Measurements from ENCODE around the gene ESPN.

ESPN gene

GRCh38 chr1:6467224-6467623 is 42.6 kb downstream of the ESPN start:
- DNase-seq, result no peak

DNA sequence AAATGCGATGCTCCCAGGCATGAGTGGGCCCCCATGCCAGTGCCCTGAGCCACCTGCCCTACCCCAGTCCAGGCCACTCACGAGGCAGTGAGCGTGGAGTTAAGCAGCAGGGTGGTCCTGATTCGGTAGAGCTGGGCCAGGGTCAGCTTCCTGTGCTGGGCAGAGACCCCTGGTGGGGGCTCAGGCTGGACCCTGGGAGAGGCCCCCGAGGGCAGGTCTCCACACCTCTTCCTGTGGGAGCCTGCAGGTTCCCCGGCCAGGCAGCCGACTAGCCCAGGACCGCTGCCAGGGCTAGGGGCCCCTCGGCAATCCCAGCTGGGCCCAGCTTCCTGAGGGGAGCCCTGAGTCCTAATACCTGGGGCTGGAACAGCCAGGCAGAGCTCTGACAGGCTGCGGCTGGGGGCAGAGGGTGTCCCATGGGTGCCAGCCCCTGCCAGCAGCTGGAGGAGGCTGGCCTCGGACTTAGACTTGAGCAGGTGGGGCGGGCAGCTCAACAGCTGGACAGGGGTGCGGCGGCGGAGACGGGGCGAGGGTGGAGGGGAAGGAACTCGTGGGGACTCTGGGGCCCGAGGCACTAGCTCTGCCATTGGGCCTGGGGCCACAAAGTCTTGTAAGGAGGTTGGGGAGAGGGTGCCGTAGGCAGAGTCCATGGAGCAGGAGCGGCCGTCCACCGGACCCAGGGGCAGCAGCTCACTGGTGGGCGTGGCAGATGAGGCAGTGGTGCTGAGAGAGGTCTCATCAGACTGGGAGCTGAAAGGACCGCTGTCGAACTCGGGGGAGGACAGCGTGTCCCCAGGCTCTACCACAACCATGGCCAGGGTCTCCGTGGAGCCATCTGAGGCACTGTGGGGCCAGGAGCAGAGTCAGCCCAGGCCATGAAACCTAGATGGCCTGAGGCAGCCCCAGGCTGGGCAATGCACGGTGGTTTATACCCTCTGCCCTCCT is 43.4 kb downstream of the ESPN start:
- no peak for DNase-seq

DNA sequence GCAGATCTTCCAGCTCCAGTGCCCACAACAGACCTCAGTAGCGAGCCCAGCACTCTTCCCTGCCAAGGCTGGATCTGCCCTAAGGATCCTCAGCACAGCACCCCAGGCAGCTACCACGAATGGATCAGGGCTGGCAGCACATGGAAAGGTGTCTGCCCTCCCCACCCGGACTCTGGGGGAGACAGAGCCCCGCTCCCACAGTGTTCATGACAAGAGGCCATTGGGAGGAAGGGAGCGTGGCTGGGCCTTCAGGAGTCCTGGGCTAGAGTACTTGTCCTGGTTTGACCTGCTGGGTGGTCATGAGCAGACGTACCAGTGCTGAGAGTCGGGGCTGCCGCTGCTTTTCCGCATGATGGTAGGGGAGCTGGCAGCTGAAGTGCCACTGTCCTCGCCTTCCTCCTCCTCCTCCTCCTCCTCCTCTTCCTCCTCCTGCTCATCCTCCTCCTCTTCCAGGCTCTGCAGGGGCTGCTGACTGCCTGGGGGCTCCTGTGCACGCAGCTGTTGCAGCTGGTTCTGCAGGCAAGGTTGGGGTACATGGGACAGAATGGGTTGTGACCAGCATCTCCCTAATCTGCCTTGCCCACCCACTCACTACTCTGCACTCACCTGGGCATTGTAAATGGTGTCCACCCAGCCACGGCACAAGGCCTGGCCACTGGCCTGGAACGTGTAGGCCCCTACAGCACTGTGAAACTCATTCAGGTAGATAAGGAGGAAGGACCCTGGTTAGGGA is 44.3 kb downstream of the ESPN start:
- DNase-seq, result no peak

DNA sequence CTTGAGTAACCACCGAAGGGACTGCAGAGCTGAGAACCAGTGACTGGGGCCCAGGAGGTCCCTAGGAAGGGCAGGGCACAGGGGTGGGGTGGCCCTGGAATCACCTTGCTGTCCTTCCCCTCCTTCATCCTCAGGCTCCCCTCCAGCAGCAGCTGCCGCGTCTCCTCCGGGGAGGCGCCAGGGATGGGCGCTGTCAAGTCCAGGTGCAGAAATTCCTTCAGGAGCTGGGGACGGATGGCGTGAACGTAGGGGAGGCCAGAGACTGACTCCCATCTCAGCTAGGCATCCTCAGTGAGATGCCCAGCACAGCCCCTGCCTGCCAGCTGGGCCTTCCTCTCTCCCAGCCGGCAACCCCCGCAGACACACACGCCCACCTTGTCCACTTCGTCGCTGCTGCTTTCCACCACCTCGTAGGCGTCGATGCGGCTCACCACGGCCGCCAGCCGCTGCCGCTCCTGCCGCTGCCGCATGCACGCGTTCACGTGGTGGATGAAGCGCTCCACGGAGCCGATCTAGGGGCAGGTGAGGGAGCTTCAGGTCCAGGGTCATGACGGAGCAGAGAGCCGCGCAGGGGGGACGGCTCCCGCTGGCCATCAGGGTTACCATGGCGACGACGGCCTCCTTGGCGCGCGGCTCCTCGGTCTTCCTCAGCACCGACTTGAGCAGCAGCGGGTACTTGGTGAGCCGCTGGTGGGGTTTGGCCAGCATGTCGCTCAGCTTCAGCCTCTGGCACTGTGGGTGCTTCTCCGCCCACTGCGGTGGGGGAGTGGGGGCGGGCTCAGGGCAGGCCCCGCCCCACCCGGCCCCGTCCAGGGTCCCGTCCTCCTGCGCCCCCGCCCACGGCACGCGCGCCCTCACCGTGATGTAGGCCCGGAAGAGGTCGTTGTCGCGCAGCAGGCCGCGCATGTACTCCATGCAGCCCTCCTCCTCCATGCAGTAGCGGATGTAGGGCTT is 45.8 kb downstream of the ESPN start:
- DNase-seq, result no peak

- DNase-seq, result no peak
Measured at GRCh38 chr1:6471086-6471969, 46.8 kb downstream of the ESPN start.

DNA sequence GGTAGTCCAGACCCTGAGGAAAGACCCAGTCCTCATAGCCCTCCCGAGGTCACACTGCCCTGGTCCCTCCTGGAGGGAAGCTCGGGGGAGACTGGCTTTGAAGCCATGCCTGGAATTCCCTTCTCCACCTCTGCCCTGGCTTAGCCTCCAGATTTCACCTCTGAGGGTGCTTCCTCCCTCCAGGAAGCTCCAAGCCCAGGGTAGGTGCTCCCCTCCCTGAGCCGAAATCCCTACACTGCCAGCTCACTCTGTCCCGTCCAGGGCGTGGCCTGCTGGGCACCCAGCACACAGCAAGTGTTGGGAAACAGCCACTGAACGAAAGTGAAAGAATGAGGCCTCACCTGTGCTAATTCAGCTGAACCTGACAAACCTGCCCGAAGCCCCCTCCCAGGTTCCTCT is 47.4 kb downstream of the ESPN start:
- no peak for DNase-seq

GRCh38 chr1:6472391-6472790 is 47.8 kb downstream of the ESPN start:
- DNase-seq, result no peak

GRCh38 chr1:6473156-6473555 is 48.6 kb downstream of the ESPN start:
- DNase-seq, result no peak

DNA sequence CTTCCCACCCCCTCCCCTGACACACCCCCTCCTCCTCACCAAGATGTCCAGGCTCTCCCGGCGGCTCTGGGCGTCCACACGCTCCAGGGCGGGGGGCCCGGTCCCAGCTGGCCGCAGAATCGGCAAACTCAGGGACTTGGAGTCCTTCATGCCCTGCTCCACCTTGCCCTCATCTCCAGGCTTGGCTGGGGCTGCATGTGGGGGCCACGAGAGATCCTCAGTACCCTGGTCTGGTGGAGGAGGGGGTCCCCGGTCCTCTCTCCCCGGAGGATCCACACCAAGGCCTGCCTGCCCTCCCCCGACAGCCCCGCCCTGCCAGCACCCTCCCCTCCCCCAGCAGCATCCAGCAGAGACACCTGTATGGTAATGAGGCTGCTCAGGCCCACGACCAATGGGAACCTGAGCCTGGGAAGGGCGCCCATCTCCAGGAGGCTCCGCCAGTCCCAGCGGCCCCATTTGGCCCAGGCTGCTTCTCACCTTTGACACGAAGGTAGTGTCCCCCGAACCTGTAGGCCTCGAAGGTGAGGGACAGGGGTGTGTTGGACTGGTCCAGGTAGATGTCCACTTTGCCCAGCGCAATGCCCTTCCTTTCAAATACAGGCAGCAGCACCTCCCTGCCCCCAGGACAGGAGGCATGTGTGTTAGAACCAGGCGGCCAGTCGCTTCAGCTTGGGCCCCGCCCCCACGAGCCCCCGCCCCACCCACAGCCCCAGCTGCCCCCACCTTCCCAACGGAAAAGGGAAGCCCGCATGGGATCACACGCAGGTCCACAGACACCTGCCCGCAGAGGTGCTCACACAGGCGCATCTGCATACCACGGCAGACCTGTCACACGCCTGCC is 49.6 kb downstream of the ESPN start:
- DNase-seq, result peak; percentile 96

- no peak for DNase-seq
Measured at GRCh38 chr1:6474815-6475282, 50.3 kb downstream of the ESPN start.

DNA sequence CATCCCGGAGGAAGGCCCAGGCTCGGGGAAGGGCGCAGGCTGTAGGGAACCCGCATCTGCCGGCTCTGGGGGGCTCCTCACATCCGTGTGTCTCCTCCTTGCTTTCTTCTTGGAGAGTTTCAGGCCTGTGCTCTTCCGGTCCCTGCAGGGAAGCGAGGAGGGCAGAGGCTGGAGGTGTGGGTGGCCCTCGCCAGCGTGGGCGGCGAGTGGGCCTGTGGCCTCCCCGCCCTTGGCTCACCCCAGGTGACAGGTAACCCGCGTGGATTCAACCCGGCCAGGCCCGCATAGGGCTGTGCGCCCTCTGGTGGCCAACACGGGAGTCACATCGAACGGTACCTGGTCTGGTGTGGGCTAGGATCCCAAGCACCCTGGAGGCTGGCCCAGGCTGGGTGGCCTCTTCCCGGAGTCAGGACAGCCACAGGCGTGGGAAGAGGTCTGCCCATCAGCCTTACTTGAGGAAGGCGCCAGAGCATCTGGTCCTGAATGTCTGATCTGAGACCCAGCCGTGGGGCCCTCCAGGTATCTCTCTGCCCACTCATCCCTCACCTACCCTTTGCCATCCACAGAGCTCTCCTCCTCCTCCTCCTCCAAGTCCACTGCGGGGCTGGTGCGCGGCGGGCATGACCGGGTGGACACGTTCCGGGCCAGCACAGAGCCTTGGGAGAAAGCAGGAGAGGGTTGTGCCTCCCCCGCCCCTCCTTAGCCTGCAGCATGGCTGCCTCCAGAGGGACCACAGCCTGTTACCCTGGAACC is 51.0 kb downstream of the ESPN start:
- peak; percentile 79 for DNase-seq

DNA sequence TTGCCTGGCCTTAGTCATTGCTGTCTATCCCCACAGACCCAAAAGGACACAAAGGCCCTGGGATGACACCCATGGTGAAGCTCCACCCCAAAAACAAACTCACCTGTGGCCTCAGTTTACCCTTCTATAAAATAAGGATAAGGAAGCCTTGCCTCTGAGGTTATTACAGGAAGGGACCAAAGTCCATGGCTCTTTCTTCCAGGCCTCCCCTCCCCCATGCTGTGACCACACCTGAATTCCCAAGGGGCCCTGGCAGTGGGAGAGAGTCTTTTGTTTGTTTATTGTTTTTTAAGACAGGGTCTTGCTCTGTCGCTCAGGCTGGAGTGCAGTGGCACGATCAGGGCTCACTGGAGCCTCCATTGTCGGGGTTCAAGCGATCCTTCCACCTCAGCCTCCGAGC is 51.9 kb downstream of the ESPN start:
- DNase-seq, result no peak

DNA sequence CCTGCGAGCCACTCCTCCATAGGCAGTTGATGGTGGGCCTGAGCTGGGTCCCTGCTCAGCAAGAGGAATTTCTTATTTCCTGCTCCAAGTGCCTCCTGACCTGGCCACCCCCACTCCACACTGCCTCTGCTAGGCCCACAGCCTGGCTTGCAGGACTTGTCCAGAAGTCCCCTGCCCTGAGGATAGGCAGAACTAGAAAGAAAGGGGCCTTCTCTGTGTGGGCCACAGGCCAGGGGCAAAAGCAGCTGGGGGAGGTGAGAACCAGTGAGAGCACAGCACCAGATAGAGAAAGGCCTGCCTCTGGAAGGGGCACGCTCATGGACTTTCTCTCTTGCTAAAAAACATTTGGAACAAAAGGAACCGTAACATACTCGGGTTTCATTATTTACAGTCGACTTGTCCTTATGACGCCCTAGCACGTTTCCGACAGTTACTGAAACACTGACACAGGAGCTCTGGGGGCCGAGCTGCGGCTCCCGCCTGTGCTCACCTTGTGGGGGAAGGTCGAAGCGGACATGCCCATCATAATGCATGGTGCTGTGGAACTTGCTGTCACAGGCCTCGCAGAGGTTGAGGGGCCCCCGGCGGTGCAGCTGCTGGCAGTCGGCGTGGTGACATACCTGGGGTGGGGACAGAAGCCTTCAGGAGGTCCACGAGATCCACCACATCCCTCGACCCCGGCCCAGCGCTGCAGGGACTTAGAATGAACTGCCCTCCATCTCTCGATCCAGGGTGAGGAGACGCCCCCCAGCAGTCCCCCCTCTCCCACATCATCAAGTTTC is 52.7 kb downstream of the ESPN start:
- DNase-seq, result no peak

- DNase-seq, result no peak
Measured at GRCh38 chr1:6481820-6482219, 57.2 kb downstream of the ESPN start.

DNA sequence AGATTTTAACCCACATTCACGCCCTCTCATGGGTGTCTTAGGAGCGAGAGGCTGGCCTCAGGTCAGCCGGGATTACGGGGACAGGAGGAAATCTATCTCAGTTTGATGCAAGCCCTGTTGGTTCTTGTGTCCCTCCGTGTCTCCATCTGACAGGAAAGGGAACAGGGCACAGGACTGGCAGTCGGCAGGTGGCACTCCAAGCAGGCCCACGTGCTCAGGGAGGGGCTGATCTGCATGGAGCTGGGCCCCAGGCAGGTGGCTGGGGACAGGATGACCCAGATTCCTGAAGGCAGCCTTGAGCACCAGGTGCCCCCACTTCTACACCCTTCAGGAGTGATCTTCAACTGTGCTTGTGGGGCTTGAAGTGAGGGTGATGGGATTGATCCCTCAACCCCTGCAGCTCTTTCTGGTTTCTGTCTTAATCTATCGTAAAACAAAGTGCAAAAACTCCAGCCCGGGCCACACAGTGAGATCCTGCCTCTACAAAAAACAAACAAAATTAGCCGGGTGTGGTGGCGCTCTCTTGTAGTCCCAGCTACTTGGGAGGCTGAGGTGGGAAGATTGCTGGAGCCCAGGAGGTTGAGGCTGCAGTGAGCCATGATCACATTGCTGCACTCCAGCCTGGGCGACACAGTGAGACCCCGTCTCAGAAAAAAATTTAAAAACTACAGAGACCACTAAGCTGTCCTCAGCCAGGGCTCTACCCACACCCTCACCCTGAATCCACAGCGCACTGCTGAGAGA is 58.6 kb downstream of the ESPN start:
- no peak for DNase-seq

DNA sequence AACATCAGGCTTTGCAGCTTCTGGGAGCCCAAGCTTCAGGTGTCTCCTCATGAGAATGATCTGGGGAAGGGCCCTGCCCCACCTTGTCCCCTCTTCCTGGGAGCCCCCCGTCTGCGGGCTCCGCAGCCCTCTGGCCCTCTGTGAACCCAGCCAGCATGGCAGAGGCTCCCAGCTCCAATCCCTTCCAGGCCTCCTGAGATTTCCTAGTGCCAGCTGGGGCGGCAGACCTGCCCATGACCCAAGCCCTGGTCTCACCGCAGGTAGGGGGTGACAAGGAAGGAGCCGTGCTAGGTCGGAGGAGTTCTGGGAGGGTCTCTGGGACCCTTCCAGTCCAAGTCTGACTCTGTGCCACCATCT is 59.2 kb downstream of the ESPN start:
- no peak for DNase-seq

- no peak for DNase-seq
Measured at GRCh38 chr1:6484826-6485167, 60.2 kb downstream of the ESPN start.

Measured in NCI-H1092 (cell line).